ENCODE results near the gene GARS1. TPM values are rescaled to one million over a fixed set of nuclear protein-coding genes. Genes with fewer than 3 reads are reported as not detected.
A peak's percentile ranks its signal among the peaks of the same experiment; 100 is the strongest.
"Not testable (repeated sequence)": the region's sequence is repeated elsewhere in the genome, so short reads cannot be mapped to it uniquely, and the experiment has no call there.

GARS1 gene
- total RNA-seq, 1 donor from 2014 or later, result 214 TPM

DNA sequence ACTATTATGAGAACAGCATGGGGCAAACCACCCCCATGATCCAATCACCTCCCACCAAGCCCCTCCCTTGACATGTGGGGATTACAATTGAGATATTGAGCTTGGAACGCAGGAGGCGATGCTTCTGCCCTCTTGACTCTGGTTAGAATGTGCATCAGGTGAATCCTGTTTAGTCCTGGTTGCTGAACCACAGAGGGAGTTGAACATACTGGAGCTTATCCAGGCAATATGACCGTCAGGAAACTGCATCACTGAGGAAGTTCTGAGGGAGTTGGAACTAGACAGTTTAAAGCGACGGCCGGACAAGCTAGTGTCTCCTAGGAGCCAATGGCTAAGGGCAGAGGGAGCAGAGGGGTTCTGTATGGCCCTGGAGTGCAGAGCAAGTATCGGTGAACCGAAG is 31.8 kb upstream of the GARS1 start:
- intact Hi-C loops (cut with micrococcal nuclease), result loop anchor here (5.0 kb wide), 2 partner anchors 211 to 1641 kb away; no protein-coding TSS in a partner anchor
- ATAC-seq (ENCODE audit: low read depth) (no peak), DNase-seq (no peak)
- TF ChIP-seq, protein P1, sequence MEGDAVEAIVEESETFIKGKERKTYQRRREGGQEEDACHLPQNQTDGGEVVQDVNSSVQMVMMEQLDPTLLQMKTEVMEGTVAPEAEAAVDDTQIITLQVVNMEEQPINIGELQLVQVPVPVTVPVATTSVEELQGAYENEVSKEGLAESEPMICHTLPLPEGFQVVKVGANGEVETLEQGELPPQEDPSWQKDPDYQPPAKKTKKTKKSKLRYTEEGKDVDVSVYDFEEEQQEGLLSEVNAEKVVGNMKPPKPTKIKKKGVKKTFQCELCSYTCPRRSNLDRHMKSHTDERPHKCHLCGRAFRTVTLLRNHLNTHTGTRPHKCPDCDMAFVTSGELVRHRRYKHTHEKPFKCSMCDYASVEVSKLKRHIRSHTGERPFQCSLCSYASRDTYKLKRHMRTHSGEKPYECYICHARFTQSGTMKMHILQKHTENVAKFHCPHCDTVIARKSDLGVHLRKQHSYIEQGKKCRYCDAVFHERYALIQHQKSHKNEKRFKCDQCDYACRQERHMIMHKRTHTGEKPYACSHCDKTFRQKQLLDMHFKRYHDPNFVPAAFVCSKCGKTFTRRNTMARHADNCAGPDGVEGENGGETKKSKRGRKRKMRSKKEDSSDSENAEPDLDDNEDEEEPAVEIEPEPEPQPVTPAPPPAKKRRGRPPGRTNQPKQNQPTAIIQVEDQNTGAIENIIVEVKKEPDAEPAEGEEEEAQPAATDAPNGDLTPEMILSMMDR (IDR thresholded peaks at IDR 0.05), result no peak
- no peaks in the 10 kb centered on the region for H3K4me1 Mint-ChIP-seq
- H3K27me3 Mint-ChIP-seq, result no peaks in the 10 kb centered on the region
- H3K9me3 Mint-ChIP-seq, result no peaks in the 10 kb centered on the region
- H3K4me3 Mint-ChIP-seq, result no peak overlapping the region
- CTCF ChIA-PET, result interaction anchor here (0.7 to 4.9 kb wide), 11 partner anchors 11 to 641 kb away, joined by 3 to 57 read pairs (median 8); no protein-coding TSS in a partner anchor
- POLR2A ChIA-PET, result no interaction called here
- H3K27ac Mint-ChIP-seq, result no peak overlapping the region
- peaks cover 54% of the 10 kb centered on the region for H3K36me3 Mint-ChIP-seq (ENCODE audit: low read depth)

DNA sequence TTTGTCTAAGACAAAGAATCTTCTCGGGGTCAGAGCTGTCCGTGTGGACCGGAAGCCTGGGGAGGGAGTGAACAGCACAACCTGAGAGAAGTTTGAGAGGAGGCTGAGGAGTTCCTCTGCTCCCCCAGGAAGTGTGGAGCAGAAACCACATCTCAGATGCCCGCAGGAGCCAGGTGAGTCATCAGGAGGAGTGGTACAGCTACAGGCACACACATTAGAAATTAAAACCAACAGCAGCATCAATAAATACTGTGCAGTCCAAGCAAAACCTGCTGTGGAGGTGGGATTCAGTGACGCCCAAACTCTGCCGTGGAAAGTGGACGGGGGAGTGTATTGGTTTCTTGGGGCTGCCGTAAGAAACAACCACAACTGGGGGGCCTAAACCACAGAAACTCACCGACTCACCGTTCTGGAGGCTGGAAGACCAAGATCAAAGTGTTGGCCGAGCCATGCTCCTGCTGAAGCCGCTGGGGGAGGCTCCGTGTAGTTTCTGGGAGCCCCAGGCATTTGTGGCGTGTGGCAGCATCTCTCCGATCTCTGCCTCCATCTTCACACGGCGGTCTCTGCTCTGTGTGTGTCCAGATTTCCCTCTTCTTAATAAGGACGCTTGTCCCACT is 31.2 kb upstream of the GARS1 start:
- no peak overlapping the region for H3K27ac Mint-ChIP-seq
- no peak overlapping the region for H3K4me3 Mint-ChIP-seq
- intact Hi-C loops (cut with micrococcal nuclease), result loop anchor here (5.0 kb wide), 2 partner anchors 211 to 1641 kb away; no protein-coding TSS in a partner anchor
- no peaks in the 10 kb centered on the region for H3K27me3 Mint-ChIP-seq
- ChIA-PET POLR2A (no interaction called here), CTCF (interaction anchor here (0.6 to 4.9 kb wide), 30 partner anchors 8 to 686 kb away, joined by 3 to 57 read pairs (median 7); no protein-coding TSS in a partner anchor)
- no peaks in the 10 kb centered on the region for H3K9me3 Mint-ChIP-seq
- no peaks in the 10 kb centered on the region for H3K4me1 Mint-ChIP-seq
- H3K36me3 Mint-ChIP-seq (ENCODE audit: low read depth), result peaks cover 59% of the 10 kb centered on the region
- no peak for ATAC-seq (ENCODE audit: low read depth)
- TF ChIP-seq, protein P1 (IDR thresholded peaks at IDR 0.05), result no peak
- DNase-seq, result no peak

DNA sequence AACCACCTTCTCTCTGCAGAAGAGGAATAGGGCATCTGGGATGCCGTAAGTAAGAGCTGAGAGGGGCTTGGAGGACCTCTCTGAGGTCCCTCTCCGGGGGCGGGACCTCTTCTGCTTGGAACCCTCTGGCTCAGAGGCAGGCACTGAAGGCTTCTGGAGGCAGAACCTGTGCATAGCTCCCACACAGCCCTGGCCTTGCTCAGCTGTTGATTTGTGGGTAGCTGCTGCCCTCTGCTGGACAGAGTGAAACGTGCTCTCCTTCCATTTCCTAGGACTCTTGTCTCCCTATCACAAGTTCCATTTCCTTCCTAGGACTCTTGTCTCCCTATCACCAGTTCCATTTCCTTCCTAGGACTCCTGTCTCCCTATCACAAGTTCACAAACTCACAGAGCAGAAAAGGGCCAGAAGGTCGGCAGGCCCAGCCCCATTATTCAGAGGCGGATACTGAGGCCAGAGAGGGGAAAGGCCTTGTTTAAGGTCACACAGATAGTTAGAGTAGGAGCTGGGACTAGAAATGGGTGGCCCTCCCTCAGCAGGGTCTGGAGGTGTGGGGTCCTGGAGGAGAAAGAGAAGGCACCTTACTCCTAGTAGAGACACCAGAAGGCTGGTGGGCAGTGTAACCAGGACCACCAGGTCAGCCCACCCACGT is 30.3 kb upstream of the GARS1 start:
- intact Hi-C loops (cut with micrococcal nuclease), result loop anchor here (1.0 to 5.0 kb wide), 12 partner anchors 16 to 1642 kb away; partner anchors contain the start of gene ZNRF2
- Mint-ChIP-seq H3K4me1 (no peaks in the 10 kb centered on the region), H3K9me3 (no peaks in the 10 kb centered on the region), H3K4me3 (no peak overlapping the region), H3K27ac (no peak overlapping the region), H3K27me3 (no peaks in the 10 kb centered on the region), H3K36me3 (ENCODE audit: low read depth) (peaks cover 65% of the 10 kb centered on the region)
- ChIA-PET POLR2A (interaction anchor here (0.6 to 1.0 kb wide), 2 partner anchors 61 to 280 kb away, joined by 3 to 8 read pairs; partner anchors contain the start of gene ZNRF2), CTCF (interaction anchor here (0.6 to 4.9 kb wide), 32 partner anchors 9 to 687 kb away, joined by 3 to 57 read pairs (median 6); no protein-coding TSS in a partner anchor)
- peak; percentile 97 for ATAC-seq (ENCODE audit: low read depth)
- DNase-seq, result peak; percentile 65
- TF ChIP-seq, protein P1 (IDR thresholded peaks at IDR 0.05), result peak; percentile 38

DNA sequence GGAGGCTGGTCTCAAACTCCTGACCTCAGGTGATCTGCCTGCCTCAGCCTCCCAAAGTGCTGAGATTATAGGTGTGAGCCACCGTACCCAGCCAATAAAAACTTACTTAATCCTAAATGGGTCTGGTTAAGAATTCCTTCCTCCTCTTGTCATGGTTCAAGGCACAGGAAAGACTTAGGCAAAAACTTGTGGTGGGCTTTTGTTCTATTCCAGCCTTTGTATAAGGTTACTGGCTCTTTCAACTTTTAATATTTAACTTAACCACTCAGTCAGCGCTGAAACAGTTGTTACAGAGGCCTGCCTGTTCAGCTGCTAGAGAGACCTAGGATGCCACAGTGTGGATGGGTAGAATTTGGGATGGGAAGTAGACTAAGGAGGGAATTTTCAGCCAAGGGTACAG is 28.1 kb upstream of the GARS1 start:
- Mint-ChIP-seq H3K4me1 (no peaks in the 10 kb centered on the region), H3K9me3 (peaks cover 5% of the 10 kb centered on the region), H3K27ac (no peak overlapping the region), H3K4me3 (no peak overlapping the region), H3K36me3 (ENCODE audit: low read depth) (peaks cover 65% of the 10 kb centered on the region), H3K27me3 (no peaks in the 10 kb centered on the region)
- DNase-seq (no peak), ATAC-seq (ENCODE audit: low read depth) (no peak)
- ChIA-PET POLR2A (no interaction called here), CTCF (interaction anchor here (1.4 to 4.9 kb wide), 2 partner anchors 291 to 504 kb away, joined by 3 to 57 read pairs; no protein-coding TSS in a partner anchor)
- TF ChIP-seq, protein P1 (IDR thresholded peaks at IDR 0.05), result no peak
- intact Hi-C loops (cut with micrococcal nuclease), result no loop called here

DNA sequence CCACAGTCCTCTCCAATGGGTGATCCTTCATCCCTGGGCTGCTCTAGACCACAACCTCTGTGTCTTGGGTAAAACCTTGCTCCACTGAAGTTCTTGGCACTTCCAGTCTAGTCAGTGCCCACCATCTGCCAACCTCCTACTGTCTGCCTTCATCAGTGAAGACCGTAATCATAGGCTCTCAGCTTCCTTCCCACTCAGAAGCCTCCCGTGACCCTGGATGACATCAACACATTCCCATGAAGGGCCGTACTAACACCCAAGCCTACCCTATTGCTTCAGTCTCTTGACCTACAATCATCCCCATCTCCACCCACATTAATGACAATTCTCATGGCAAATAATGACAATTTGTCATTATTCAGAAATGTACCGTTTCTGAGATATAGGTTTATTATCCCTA is 27.6 kb upstream of the GARS1 start:
- Mint-ChIP-seq H3K27ac (no peak overlapping the region), H3K9me3 (peaks cover 5% of the 10 kb centered on the region), H3K36me3 (ENCODE audit: low read depth) (peaks cover 65% of the 10 kb centered on the region), H3K4me1 (no peaks in the 10 kb centered on the region), H3K4me3 (no peak overlapping the region), H3K27me3 (no peaks in the 10 kb centered on the region)
- intact Hi-C loops (cut with micrococcal nuclease), result no loop called here
- ChIA-PET CTCF (interaction anchor here (1.4 kb wide), 1 partner anchor 505 kb away, joined by 3 read pairs; no protein-coding TSS in a partner anchor), POLR2A (no interaction called here)
- no peak for DNase-seq
- no peak for ATAC-seq (ENCODE audit: low read depth)
- TF ChIP-seq, protein P1 (IDR thresholded peaks at IDR 0.05), result no peak

DNA sequence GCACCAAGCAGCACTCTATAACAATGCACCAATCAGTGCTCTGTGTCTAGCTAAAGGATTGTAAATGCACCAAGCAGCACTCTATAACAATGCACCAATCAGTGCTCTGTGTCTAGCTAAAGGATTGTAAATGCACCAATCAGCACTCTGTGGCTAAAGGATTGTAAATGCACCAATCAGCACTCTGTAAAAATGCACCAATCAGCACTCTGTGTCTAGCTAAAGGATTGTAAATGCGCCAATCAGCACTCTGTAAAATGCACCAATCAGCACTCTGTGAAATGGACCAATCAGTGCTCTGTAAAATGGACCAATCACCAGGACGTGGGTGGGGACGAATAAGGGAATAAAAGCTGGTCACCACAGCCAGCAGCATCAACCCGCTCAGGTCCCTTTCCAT is 24.4 kb upstream of the GARS1 start:
- CTCF ChIA-PET; DNase-seq; ATAC-seq (ENCODE audit: low read depth): not testable (repeated sequence)

More for the DNA sequence above, 24.4 kb upstream of the GARS1 start:
- H3K27ac Mint-ChIP-seq; H3K9me3 Mint-ChIP-seq; POLR2A ChIA-PET; intact Hi-C loops (cut with micrococcal nuclease); H3K27me3 Mint-ChIP-seq; H3K4me3 Mint-ChIP-seq; H3K4me1 Mint-ChIP-seq: not testable (repeated sequence)
- H3K36me3 Mint-ChIP-seq (ENCODE audit: low read depth), result peaks cover 58% of the 10 kb centered on the region

Data from activated B cell treated with CpG ODN at 0.5 μM for 24 hours (primary cell).